Activated naive CD4-positive, alpha-beta T cell treated with anti-CD3 and anti-CD28 coated beads for 36 hours (primary cell): ENCODE data around the gene INTS11. TPM values are rescaled to one million over a fixed set of nuclear protein-coding genes. Genes with fewer than 3 reads are reported as not detected.

Experiments used
- CTCF ChIA-PET: fragments of 350-600 bp; sonication (Branson Sonifier 250); formaldehyde crosslinking; loops from one replicate; lab custom pipeline; 2021; ENCODE audit warnings: antibody characterized with exemption; lab: Charles Lee
- DNase-seq: peaks from one replicate; pipeline ENCODE4 v3.0.0-alpha.2; 2020
- H3K27ac Mint-ChIP-seq: one replicate; pipeline ENCODE4 v1.8.0; 2021; ENCODE audit warnings: mild to moderate bottlenecking, mixed read lengths
- H3K27me3 Mint-ChIP-seq: one replicate; pipeline ENCODE4 v1.8.0; 2021; ENCODE audit warnings: low read depth, mixed read lengths
- H3K36me3 Mint-ChIP-seq: one replicate; pipeline ENCODE4 v1.8.0; 2021; ENCODE audit warnings: low read depth, mixed read lengths
- H3K4me1 Mint-ChIP-seq: one replicate; pipeline ENCODE4 v1.8.0; 2021; ENCODE audit warnings: low read depth, mixed read lengths
- H3K4me3 Mint-ChIP-seq: one replicate; pipeline ENCODE4 v1.8.0; 2021; ENCODE audit warnings: mild to moderate bottlenecking, moderate library complexity, mixed read lengths
- H3K9me3 Mint-ChIP-seq: one replicate; pipeline ENCODE4 v1.8.0; 2021; ENCODE audit warnings: mixed read lengths
- intact Hi-C: fragments of 100-400 bp; cut with micrococcal nuclease; formaldehyde crosslinking; loops from one replicate; pipeline ENCODE4 v1.15.1; 2023
- total RNA-seq, 2 experiments: library from RNA; stranded (reverse); gene quantifications; one replicate each; pipeline ENCODE4 v1.2.3, GENCODE V29; 2021

INTS11 gene
- total RNA-seq, 2 experiments from 2014 or later, result 117 to 118 TPM

- H3K27ac Mint-ChIP-seq, result no peak overlapping the region
- no peak overlapping the region for H3K4me3 Mint-ChIP-seq
- H3K9me3 Mint-ChIP-seq, result no peaks in the 10 kb centered on the region
- no peaks in the 10 kb centered on the region for H3K27me3 Mint-ChIP-seq
- H3K36me3 Mint-ChIP-seq, result peaks cover 4% of the 10 kb centered on the region
- peaks cover 23% of the 10 kb centered on the region for H3K4me1 Mint-ChIP-seq
- intact Hi-C loops, result loop anchor here (2.0 kb wide), 1 partner anchor 165 kb away; no protein-coding TSS in a partner anchor
- no peak for DNase-seq
- CTCF ChIA-PET, result interaction anchor here (0.8 to 1.3 kb wide), 3 partner anchors 25 to 39 kb away, joined by 3 to 5 read pairs (median 3); partner anchors contain the start of gene ACAP3
These were observed 21.5 kb upstream of the INTS11 start for GRCh38 chr1:1345860-1346500.

DNA sequence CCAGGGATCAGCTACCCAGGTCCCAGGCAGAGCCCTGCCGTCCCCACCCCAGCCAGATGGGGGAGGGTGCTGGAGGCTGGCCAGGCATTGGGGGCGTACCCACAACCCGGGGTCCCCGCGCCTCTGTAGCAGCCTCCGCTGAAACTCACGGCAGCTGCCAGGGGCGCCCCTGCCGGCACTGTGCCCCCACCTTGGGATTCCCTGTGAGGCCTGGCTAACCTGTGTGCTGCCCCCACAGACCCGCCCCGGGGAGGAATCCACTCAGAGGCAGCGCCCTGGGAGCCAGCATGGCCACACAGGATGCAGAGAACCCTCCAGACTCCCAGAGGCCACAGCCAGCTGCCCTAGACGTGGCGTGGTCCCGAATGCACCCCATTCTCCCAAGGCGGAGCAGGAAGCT is 20.9 kb upstream of the INTS11 start:
- Mint-ChIP-seq H3K4me3 (no peak overlapping the region), H3K36me3 (peaks cover 10% of the 10 kb centered on the region), H3K27ac (no peak overlapping the region), H3K9me3 (no peaks in the 10 kb centered on the region), H3K4me1 (peaks cover 23% of the 10 kb centered on the region), H3K27me3 (no peaks in the 10 kb centered on the region)
- CTCF ChIA-PET, result interaction anchor here (0.9 to 1.3 kb wide), 2 partner anchors 26 to 27 kb away, joined by 3 read pairs; no protein-coding TSS in a partner anchor
- DNase-seq, result no peak
- intact Hi-C loops, result no loop called here

DNA sequence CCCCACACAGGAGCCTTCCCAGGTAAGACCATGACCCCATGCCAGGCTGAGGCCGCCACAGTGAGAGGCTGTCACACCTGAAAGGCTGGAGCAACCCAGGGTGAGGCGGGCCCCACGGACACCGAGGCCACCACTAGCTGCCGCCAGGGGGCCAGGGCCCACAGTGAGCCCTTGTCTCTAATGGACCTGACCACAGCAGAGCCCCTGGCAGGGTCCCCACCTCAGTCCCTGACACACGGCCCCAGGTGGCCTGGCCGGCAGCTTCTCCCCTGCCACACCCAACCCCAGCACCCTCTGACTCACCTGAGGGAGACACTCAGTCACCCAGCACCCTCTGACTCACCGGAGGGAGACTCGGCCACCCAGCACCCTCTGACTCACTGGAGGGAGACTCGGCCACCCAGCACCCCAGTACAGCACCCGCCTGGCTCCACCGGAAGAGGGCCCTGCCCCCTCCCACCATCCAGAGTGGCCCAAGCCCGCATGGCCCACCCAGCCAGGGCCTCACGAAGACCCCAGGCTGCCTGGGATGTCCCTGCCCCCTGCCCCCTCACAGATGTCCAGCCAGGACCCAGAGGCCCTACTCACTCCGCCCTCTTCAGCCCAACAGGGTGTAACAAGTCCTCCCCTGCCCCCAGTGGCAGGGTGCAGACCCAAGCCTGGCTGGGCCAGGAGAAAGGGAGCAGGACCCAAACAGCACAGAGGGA is 20.3 kb upstream of the INTS11 start:
- H3K27me3 Mint-ChIP-seq, result no peaks in the 10 kb centered on the region
- H3K4me1 Mint-ChIP-seq, result peaks cover 23% of the 10 kb centered on the region
- no peaks in the 10 kb centered on the region for H3K9me3 Mint-ChIP-seq
- peak; percentile 55 for DNase-seq
- H3K4me3 Mint-ChIP-seq, result no peak overlapping the region
- CTCF ChIA-PET, result interaction anchor here (1.3 kb wide), 1 partner anchor 26 kb away, joined by 3 read pairs; no protein-coding TSS in a partner anchor
- H3K27ac Mint-ChIP-seq, result no peak overlapping the region
- peaks cover 11% of the 10 kb centered on the region for H3K36me3 Mint-ChIP-seq
- intact Hi-C loops, result no loop called here

- Mint-ChIP-seq H3K9me3 (no peaks in the 10 kb centered on the region), H3K27ac (no peak overlapping the region), H3K36me3 (peaks cover 12% of the 10 kb centered on the region), H3K4me3 (no peak overlapping the region), H3K4me1 (peaks cover 23% of the 10 kb centered on the region), H3K27me3 (no peaks in the 10 kb centered on the region)
- CTCF ChIA-PET, result interaction anchor here (1.4 kb wide), 1 partner anchor 28 kb away, joined by 4 read pairs; no protein-coding TSS in a partner anchor
- no peak for DNase-seq
- intact Hi-C loops, result no loop called here
These were observed 19.5 kb upstream of the INTS11 start for GRCh38 chr1:1343811-1344421.

- peaks cover 21% of the 10 kb centered on the region for H3K4me1 Mint-ChIP-seq
- intact Hi-C loops, result no loop called here
- no peak overlapping the region for H3K27ac Mint-ChIP-seq
- peaks cover 15% of the 10 kb centered on the region for H3K36me3 Mint-ChIP-seq
- no peak overlapping the region for H3K4me3 Mint-ChIP-seq
- no peaks in the 10 kb centered on the region for H3K9me3 Mint-ChIP-seq
- no peaks in the 10 kb centered on the region for H3K27me3 Mint-ChIP-seq
- DNase-seq, result no peak
- CTCF ChIA-PET, result interaction anchor here (1.4 kb wide), 1 partner anchor 29 kb away, joined by 4 read pairs; no protein-coding TSS in a partner anchor
These were observed 18.2 kb upstream of the INTS11 start for GRCh38 chr1:1342584-1343115.

- Mint-ChIP-seq H3K27me3 (no peaks in the 10 kb centered on the region), H3K4me3 (no peak overlapping the region), H3K9me3 (no peaks in the 10 kb centered on the region), H3K36me3 (peaks cover 15% of the 10 kb centered on the region), H3K4me1 (peaks cover 16% of the 10 kb centered on the region), H3K27ac (no peak overlapping the region)
- CTCF ChIA-PET, result no interaction called here
- DNase-seq, result no peak
- intact Hi-C loops, result no loop called here
These were observed 17.7 kb upstream of the INTS11 start for GRCh38 chr1:1342061-1342562.

GRCh38 chr1:1341549-1342021 is 17.1 kb upstream of the INTS11 start:
- DNase-seq, result no peak
- CTCF ChIA-PET, result no interaction called here
- Mint-ChIP-seq H3K4me3 (no peak overlapping the region), H3K27me3 (no peaks in the 10 kb centered on the region), H3K4me1 (peaks cover 10% of the 10 kb centered on the region), H3K27ac (no peak overlapping the region), H3K9me3 (no peaks in the 10 kb centered on the region), H3K36me3 (peaks cover 15% of the 10 kb centered on the region)
- intact Hi-C loops, result no loop called here

- DNase-seq, result no peak
- Mint-ChIP-seq H3K27ac (no peak overlapping the region), H3K27me3 (no peaks in the 10 kb centered on the region), H3K9me3 (no peaks in the 10 kb centered on the region), H3K36me3 (peaks cover 15% of the 10 kb centered on the region), H3K4me1 (peaks cover 6% of the 10 kb centered on the region), H3K4me3 (no peak overlapping the region)
- CTCF ChIA-PET, result no interaction called here
- intact Hi-C loops, result no loop called here
These were observed 16.5 kb upstream of the INTS11 start for GRCh38 chr1:1340791-1341548.

GRCh38 chr1:1340185-1340584 is 15.7 kb upstream of the INTS11 start:
- Mint-ChIP-seq H3K27me3 (no peaks in the 10 kb centered on the region), H3K27ac (no peak overlapping the region), H3K4me1 (peaks cover 4% of the 10 kb centered on the region), H3K9me3 (no peaks in the 10 kb centered on the region), H3K36me3 (peaks cover 15% of the 10 kb centered on the region), H3K4me3 (no peak overlapping the region)
- CTCF ChIA-PET, result no interaction called here
- no peak for DNase-seq
- intact Hi-C loops, result no loop called here

- intact Hi-C loops, result no loop called here
- no peaks in the 10 kb centered on the region for H3K27me3 Mint-ChIP-seq
- no peaks in the 10 kb centered on the region for H3K9me3 Mint-ChIP-seq
- no peak overlapping the region for H3K27ac Mint-ChIP-seq
- H3K4me1 Mint-ChIP-seq, result no peaks in the 10 kb centered on the region
- no peak overlapping the region for H3K4me3 Mint-ChIP-seq
- H3K36me3 Mint-ChIP-seq, result peaks cover 15% of the 10 kb centered on the region
- DNase-seq, result no peak
- CTCF ChIA-PET, result no interaction called here
These were observed 13.8 kb upstream of the INTS11 start for GRCh38 chr1:1338278-1338677.

DNA sequence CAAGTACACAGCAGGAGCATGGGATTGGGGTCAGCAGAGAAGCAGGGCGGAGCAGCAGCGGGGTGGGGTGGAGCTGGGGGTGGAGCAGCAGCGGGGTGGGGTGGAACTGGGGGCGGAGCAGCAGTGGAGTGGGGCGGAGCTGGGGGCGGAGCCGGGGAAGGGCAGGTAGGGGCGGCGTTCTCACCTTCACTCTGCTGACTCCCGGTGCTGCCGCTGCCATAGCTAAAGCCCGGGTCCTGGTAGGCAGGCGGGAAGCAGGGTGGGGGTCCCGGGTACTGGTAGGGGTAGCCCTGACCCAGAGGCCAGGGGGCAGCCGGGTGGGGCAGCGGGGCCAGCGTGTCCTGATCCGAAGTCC is 13.3 kb upstream of the INTS11 start:
- Mint-ChIP-seq H3K4me3 (no peak overlapping the region), H3K27me3 (no peaks in the 10 kb centered on the region), H3K9me3 (no peaks in the 10 kb centered on the region), H3K36me3 (peaks cover 15% of the 10 kb centered on the region), H3K27ac (no peak overlapping the region), H3K4me1 (no peaks in the 10 kb centered on the region)
- CTCF ChIA-PET, result no interaction called here
- peak; percentile 30 for DNase-seq
- intact Hi-C loops, result no loop called here
